ENCODE measurements around the gene NFIA.

GRCh38 chr1:61192663-61193330 is 110.4 kb downstream of the NFIA start:
- TF ChIP-seq SP7 (tag by site-specific recombination; IDR thresholded peaks at IDR 0.05) (no peak), ZNF202 (tag by site-specific recombination; IDR thresholded peaks at IDR 0.05; ENCODE audit: borderline replicate concordance) (no peak), ZSCAN30 (tag by site-specific recombination; IDR thresholded peaks at IDR 0.05) (no peak), CTCF (tag by site-specific recombination; IDR thresholded peaks at IDR 0.05) (no peak), ZNF324 (tag by site-specific recombination; IDR thresholded peaks at IDR 0.05) (no peak), ZNF292 (tag by site-specific recombination; IDR thresholded peaks at IDR 0.05; ENCODE audit: borderline replicate concordance, low read depth) (no peak)

Data from HEK293 (cell line).